Measurements from ENCODE around the gene SERTAD3. TPM values are rescaled to one million over a fixed set of nuclear protein-coding genes. Genes with fewer than 3 reads are reported as not detected.

Gene SERTAD3
- total and polyA plus RNA-seq, 2 of the 8 experiments (the other 6 are each of a cell fraction or from before 2014, with no cell fraction given) = 15.1 to 32.1 TPM

- TF ChIP-seq SAP30 (IDR thresholded peaks at IDR 0.05; ENCODE audit: insufficient read depth, insufficient replicate concordance, low read length) (no peak), MAFK (IDR thresholded peaks at IDR 0.05; ENCODE audit: low read depth, low read length) (no peak), EZH2 (IDR thresholded peaks at IDR 0.05; ENCODE audit: low read depth, low read length, severe bottlenecking) (no peak)
Observed at GRCh38 chr19:40472516-40472915, 28.4 kb upstream of the SERTAD3 start (continued).
